ENCODE data around the gene PALB2. TPM values are rescaled to one million over a fixed set of nuclear protein-coding genes. Genes with fewer than 3 reads are reported as not detected.
"Not testable (repeated sequence)": the region's sequence is repeated elsewhere in the genome, so short reads cannot be mapped to it uniquely, and the experiment has no call there.

Gene PALB2
- total and polyA plus RNA-seq, 7 experiments from 2014 or later: 5.9 to 27.2 (median 10.0) TPM

GRCh38 chr16:23631874-23632273 is 9.2 kb downstream of the PALB2 start:
- intact Hi-C loops (cut with micrococcal nuclease); POLR2A ChIA-PET; ATAC-seq; H3K4me3 ChIP-seq (ENCODE audit: low read length); H3K27ac ChIP-seq (ENCODE audit: low read depth, low read length); DNase-seq; H3K27ac Mint-ChIP-seq; H3K4me1 ChIP-seq (ENCODE audit: control insufficient read depth in 2 of 2, insufficient read depth in 2 of 2, low read length in 2 of 2); H3K27me3 ChIP-seq (ENCODE audit: control insufficient read depth in 2 of 2, insufficient read depth in 2 of 2, low read length in 2 of 2); H3K27me3 Mint-ChIP-seq; H3K4me3 Mint-ChIP-seq; H3K9me3 ChIP-seq (ENCODE audit: control insufficient read depth in 2 of 3, low read length in 3 of 3); CTCF ChIA-PET; H3K9me3 Mint-ChIP-seq: not testable (repeated sequence)
- H3K36me3 Mint-ChIP-seq: peaks cover 5 to 48% (median 28%) of the 10 kb centered on the region in 5 donors
- H3K36me3 ChIP-seq (ENCODE audit: control insufficient read depth in 2 of 3, insufficient read depth in 3 of 3, low read length in 3 of 3): peaks cover 0 to 42% (median 10%) of the 10 kb centered on the region in 3 experiments
- H3K4me1 Mint-ChIP-seq: peaks cover 0 to 19% (median 8%) of the 10 kb centered on the region in 7 donors

- DNase-seq: no peak
- H3K4me3 ChIP-seq (ENCODE audit: low read length): no peak overlapping the region
- peaks cover 5 to 50% (median 14%) of the 10 kb centered on the region in 5 donors for H3K36me3 Mint-ChIP-seq
- H3K4me1 Mint-ChIP-seq: peaks cover 0 to 15% (median 8%) of the 10 kb centered on the region in 7 donors
- H3K27me3 ChIP-seq (ENCODE audit: control insufficient read depth in 2 of 2, insufficient read depth in 2 of 2, low read length in 2 of 2): no peaks in the 10 kb centered on the region
- H3K9me3 Mint-ChIP-seq: no peaks in the 10 kb centered on the region
- H3K27me3 Mint-ChIP-seq: no peaks in the 10 kb centered on the region
- no peak overlapping the region for H3K27ac Mint-ChIP-seq
- intact Hi-C loops (cut with micrococcal nuclease): no loop called here
- peaks cover 0 to 48% (median 10%) of the 10 kb centered on the region in 3 experiments for H3K36me3 ChIP-seq (ENCODE audit: control insufficient read depth in 2 of 3, insufficient read depth in 3 of 3, low read length in 3 of 3)
- no peak for ATAC-seq
- CTCF ChIA-PET: no interaction called here
- H3K4me3 Mint-ChIP-seq: no peak overlapping the region
- no peak overlapping the region for H3K27ac ChIP-seq (ENCODE audit: low read depth, low read length)
- POLR2A ChIA-PET: no interaction called here
- no peaks in the 10 kb centered on the region for H3K4me1 ChIP-seq (ENCODE audit: control insufficient read depth in 2 of 2, insufficient read depth in 2 of 2, low read length in 2 of 2)
- no peaks in the 10 kb centered on the region for H3K9me3 ChIP-seq (ENCODE audit: control insufficient read depth in 2 of 3, low read length in 3 of 3)
These were observed 11.6 kb downstream of the PALB2 start for GRCh38 chr16:23629516-23629915.

DNA sequence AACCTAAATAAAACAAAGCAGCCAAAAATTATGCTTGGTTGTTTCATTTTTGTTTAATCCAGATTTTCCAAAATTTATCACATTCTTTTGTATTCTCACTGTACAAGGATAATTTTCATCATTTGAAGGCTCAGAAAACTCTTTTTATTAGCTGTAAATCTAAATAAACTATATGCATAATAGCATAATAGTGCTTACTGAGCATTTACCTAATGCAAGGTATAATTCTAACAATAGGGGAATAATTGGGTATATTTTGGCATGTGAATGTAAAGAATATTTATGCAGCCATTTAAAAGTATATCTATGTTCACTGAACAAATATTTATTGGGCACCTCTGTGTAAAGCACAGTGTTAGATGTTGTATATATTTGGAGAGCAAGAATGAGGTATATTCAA is 17.0 kb downstream of the PALB2 start:
- peaks cover 4 to 78% (median 8%) of the 10 kb centered on the region in 3 experiments for H3K36me3 ChIP-seq (ENCODE audit: control insufficient read depth in 2 of 3, insufficient read depth in 3 of 3, low read length in 3 of 3)
- Mint-ChIP-seq H3K36me3 (peaks cover 12 to 61% (median 30%) of the 10 kb centered on the region in 5 donors), H3K27ac (no peak overlapping the region), H3K4me3 (no peak overlapping the region), H3K27me3 (no peaks in the 10 kb centered on the region), H3K4me1 (peaks cover 0 to under 1% (median 0%) of the 10 kb centered on the region in 7 donors), H3K9me3 (no peaks in the 10 kb centered on the region)
- no peaks in the 10 kb centered on the region for H3K9me3 ChIP-seq (ENCODE audit: control insufficient read depth in 2 of 3, low read length in 3 of 3)
- no peak for DNase-seq
- H3K27me3 ChIP-seq (ENCODE audit: control insufficient read depth in 2 of 2, insufficient read depth in 2 of 2, low read length in 2 of 2): no peaks in the 10 kb centered on the region
- POLR2A ChIA-PET: no interaction called here
- ATAC-seq: no peak
- CTCF ChIA-PET: no interaction called here
- no peak overlapping the region for H3K4me3 ChIP-seq (ENCODE audit: low read length)
- H3K27ac ChIP-seq (ENCODE audit: low read depth, low read length): no peak overlapping the region
- intact Hi-C loops (cut with micrococcal nuclease): no loop called here
- H3K4me1 ChIP-seq (ENCODE audit: control insufficient read depth in 2 of 2, insufficient read depth in 2 of 2, low read length in 2 of 2): no peaks in the 10 kb centered on the region

GRCh38 chr16:23615805-23616204 is 25.3 kb downstream of the PALB2 start:
- no peaks in the 10 kb centered on the region for H3K4me1 Mint-ChIP-seq
- H3K27me3 Mint-ChIP-seq: no peaks in the 10 kb centered on the region
- Histone ChIP-seq H3K36me3 (ENCODE audit: control insufficient read depth in 2 of 3, insufficient read depth in 3 of 3, low read length in 3 of 3) (peaks cover 0 to 45% (median 4%) of the 10 kb centered on the region in 3 experiments), H3K27me3 (ENCODE audit: control insufficient read depth in 2 of 2, insufficient read depth in 2 of 2, low read length in 2 of 2) (no peaks in the 10 kb centered on the region), H3K4me1 (ENCODE audit: control insufficient read depth in 2 of 2, insufficient read depth in 2 of 2, low read length in 2 of 2) (no peaks in the 10 kb centered on the region), H3K9me3 (ENCODE audit: control insufficient read depth in 2 of 3, low read length in 3 of 3) (no peaks in the 10 kb centered on the region), H3K27ac (ENCODE audit: low read depth, low read length) (no peak overlapping the region), H3K4me3 (ENCODE audit: low read length) (no peak overlapping the region)
- ChIA-PET POLR2A (interaction anchor here (0.5 kb wide), 1 partner anchor 126 kb away, joined by 4 read pairs; no protein-coding TSS in a partner anchor), CTCF (no interaction called here)
- ATAC-seq: no peak
- peaks cover 0 to 30% (median 18%) of the 10 kb centered on the region in 5 donors for H3K36me3 Mint-ChIP-seq
- H3K27ac Mint-ChIP-seq: peak overlapping the region in 1 of 9 donors; percentile 37
- H3K9me3 Mint-ChIP-seq: no peaks in the 10 kb centered on the region
- no peak for DNase-seq
- no peak overlapping the region for H3K4me3 Mint-ChIP-seq
- intact Hi-C loops (cut with micrococcal nuclease): no loop called here

GRCh38 chr16:23611936-23612335 is 29.2 kb downstream of the PALB2 start:
- CTCF ChIA-PET: interaction anchor here (0.6 kb wide), 1 partner anchor 73 kb away, joined by 3 read pairs; no protein-coding TSS in a partner anchor
- DNase-seq (no peak), ATAC-seq (no peak)
- no peaks in the 10 kb centered on the region for H3K9me3 ChIP-seq (ENCODE audit: control insufficient read depth in 2 of 3, low read length in 3 of 3)
- POLR2A ChIA-PET: no interaction called here
- intact Hi-C loops (cut with micrococcal nuclease): no loop called here
- H3K27ac ChIP-seq (ENCODE audit: low read depth, low read length): no peak overlapping the region
- H3K4me3 Mint-ChIP-seq: no peak overlapping the region
- no peaks in the 10 kb centered on the region for H3K4me1 ChIP-seq (ENCODE audit: control insufficient read depth in 2 of 2, insufficient read depth in 2 of 2, low read length in 2 of 2)
- H3K36me3 ChIP-seq (ENCODE audit: control insufficient read depth in 2 of 3, insufficient read depth in 3 of 3, low read length in 3 of 3): peaks cover 0 to 25% (median 0%) of the 10 kb centered on the region in 3 experiments
- H3K4me3 ChIP-seq (ENCODE audit: low read length): no peak overlapping the region
- no peak overlapping the region for H3K27ac Mint-ChIP-seq
- peaks cover 4 to 21% (median 13%) of the 10 kb centered on the region in 5 donors for H3K36me3 Mint-ChIP-seq
- H3K9me3 Mint-ChIP-seq: no peaks in the 10 kb centered on the region
- H3K4me1 Mint-ChIP-seq: no peaks in the 10 kb centered on the region
- H3K27me3 Mint-ChIP-seq: no peaks in the 10 kb centered on the region
- H3K27me3 ChIP-seq (ENCODE audit: control insufficient read depth in 2 of 2, insufficient read depth in 2 of 2, low read length in 2 of 2): no peaks in the 10 kb centered on the region

DNA sequence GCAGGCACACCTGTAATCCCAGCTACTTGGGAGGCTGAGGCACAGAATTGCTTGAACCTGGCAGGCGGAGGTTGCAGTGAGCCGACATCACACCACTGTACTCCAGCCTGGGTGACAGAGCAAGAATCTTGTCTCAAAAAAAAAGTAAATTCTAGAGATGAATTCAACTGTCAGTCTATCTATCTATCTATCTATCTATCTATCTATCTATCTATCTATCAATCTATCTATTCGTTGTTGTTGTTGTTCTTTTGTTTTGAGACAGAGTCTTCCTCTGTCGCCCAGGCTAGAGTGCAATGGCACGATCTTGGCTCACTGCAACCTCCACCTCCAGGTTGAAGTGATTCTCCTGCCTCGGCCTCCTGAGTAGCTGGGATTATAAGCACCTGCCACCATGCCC is 30.2 kb downstream of the PALB2 start:
- H3K27me3 ChIP-seq (ENCODE audit: control insufficient read depth in 2 of 2, insufficient read depth in 2 of 2, low read length in 2 of 2); H3K9me3 Mint-ChIP-seq; H3K27ac ChIP-seq (ENCODE audit: low read depth, low read length); H3K4me1 ChIP-seq (ENCODE audit: control insufficient read depth in 2 of 2, insufficient read depth in 2 of 2, low read length in 2 of 2); H3K4me3 ChIP-seq (ENCODE audit: low read length); H3K27me3 Mint-ChIP-seq; H3K27ac Mint-ChIP-seq; POLR2A ChIA-PET; H3K4me1 Mint-ChIP-seq; ATAC-seq; DNase-seq; H3K4me3 Mint-ChIP-seq; H3K9me3 ChIP-seq (ENCODE audit: control insufficient read depth in 2 of 3, low read length in 3 of 3); CTCF ChIA-PET; intact Hi-C loops (cut with micrococcal nuclease): not testable (repeated sequence)
- H3K36me3 ChIP-seq (ENCODE audit: control insufficient read depth in 2 of 3, insufficient read depth in 3 of 3, low read length in 3 of 3): peaks cover 0 to 24% (median 0%) of the 10 kb centered on the region in 3 experiments
- H3K36me3 Mint-ChIP-seq: peaks cover 4 to 15% (median 9%) of the 10 kb centered on the region in 5 donors

- Histone ChIP-seq H3K9me3 (ENCODE audit: control insufficient read depth in 2 of 3, low read length in 3 of 3) (no peaks in the 10 kb centered on the region), H3K4me3 (ENCODE audit: low read length) (no peak overlapping the region), H3K36me3 (ENCODE audit: control insufficient read depth in 2 of 3, insufficient read depth in 3 of 3, low read length in 3 of 3) (peaks cover 0 to 24% (median 0%) of the 10 kb centered on the region in 3 experiments), H3K27ac (ENCODE audit: low read depth, low read length) (no peak overlapping the region), H3K4me1 (ENCODE audit: control insufficient read depth in 2 of 2, insufficient read depth in 2 of 2, low read length in 2 of 2) (no peaks in the 10 kb centered on the region), H3K27me3 (ENCODE audit: control insufficient read depth in 2 of 2, insufficient read depth in 2 of 2, low read length in 2 of 2) (no peaks in the 10 kb centered on the region)
- Mint-ChIP-seq H3K27me3 (no peaks in the 10 kb centered on the region), H3K9me3 (no peaks in the 10 kb centered on the region), H3K27ac (no peak overlapping the region), H3K36me3 (peaks cover 4 to 14% (median 8%) of the 10 kb centered on the region in 5 donors), H3K4me1 (no peaks in the 10 kb centered on the region), H3K4me3 (no peak overlapping the region)
- DNase-seq (no peak), ATAC-seq (no peak)
- CTCF ChIA-PET: no interaction called here
- POLR2A ChIA-PET: interaction anchor here (0.6 to 0.7 kb wide), 2 partner anchors 9 to 130 kb away, joined by 3 read pairs; no protein-coding TSS in a partner anchor
- intact Hi-C loops (cut with micrococcal nuclease): loop anchor here in 1 of 2 donors (5.0 kb wide), 1 partner anchor 38 kb away; no protein-coding TSS in a partner anchor
These were observed 31.2 kb downstream of the PALB2 start for GRCh38 chr16:23609929-23610328.
